Skeletal muscle cell (primary cell): ENCODE data around the gene SERAC1.

Experiments
- DNase-seq: peaks from one replicate; pipeline ENCODE4 v3.0.0-alpha.2; 2010; ENCODE audit warnings: low read depth
- H3K4me3 ChIP-seq: 2 replicates; pipeline ENCODE4 v1.5.1; 2011; ENCODE audit warnings: low read depth, mild to moderate bottlenecking, control low read depth, low read length, moderate library complexity

SERAC1 gene

GRCh38 chr6:158143700-158144099, 24.4 kb downstream of the SERAC1 start:
- H3K4me3 ChIP-seq = no peak overlapping the region
- no peak for DNase-seq

- peak; percentile 47 for DNase-seq
- no peak overlapping the region for H3K4me3 ChIP-seq
These were observed 25.3 kb downstream of the SERAC1 start for GRCh38 chr6:158142789-158143188.

- no peak for DNase-seq
- no peak overlapping the region for H3K4me3 ChIP-seq
These were observed 36.1 kb downstream of the SERAC1 start for GRCh38 chr6:158131926-158132325.

- no peak overlapping the region for H3K4me3 ChIP-seq
These were observed 42.8 kb downstream of the SERAC1 start for GRCh38 chr6:158125271-158125670.

GRCh38 chr6:158124288-158124687, 43.8 kb downstream of the SERAC1 start:
- H3K4me3 ChIP-seq = no peak overlapping the region
- no peak for DNase-seq

More at GRCh38 chr6:158125271-158125670, 42.8 kb downstream of the SERAC1 start:
- DNase-seq = no peak

- no peak overlapping the region for H3K4me3 ChIP-seq
- DNase-seq = no peak
These were observed 46.0 kb downstream of the SERAC1 start for GRCh38 chr6:158122048-158122447.

GRCh38 chr6:158121335-158121734, 46.7 kb downstream of the SERAC1 start:
- no peak overlapping the region for H3K4me3 ChIP-seq
- no peak for DNase-seq

GRCh38 chr6:158118886-158119285, 49.2 kb downstream of the SERAC1 start:
- DNase-seq = no peak
- no peak overlapping the region for H3K4me3 ChIP-seq

GRCh38 chr6:158115508-158115907, 52.6 kb downstream of the SERAC1 start:
- H3K4me3 ChIP-seq = no peak overlapping the region
- no peak for DNase-seq

- H3K4me3 ChIP-seq = no peak overlapping the region
- no peak for DNase-seq
These were observed 53.0 kb downstream of the SERAC1 start for GRCh38 chr6:158115102-158115501.

- DNase-seq = no peak
- H3K4me3 ChIP-seq = no peak overlapping the region
These were observed 54.3 kb downstream of the SERAC1 start for GRCh38 chr6:158113802-158114201.

- H3K4me3 ChIP-seq = no peak overlapping the region
- DNase-seq = no peak
These were observed 56.1 kb downstream of the SERAC1 start for GRCh38 chr6:158111987-158112386.

- no peak overlapping the region for H3K4me3 ChIP-seq
- no peak for DNase-seq
These were observed 57.1 kb downstream of the SERAC1 start for GRCh38 chr6:158110986-158111385.

- peak; percentile 6 for DNase-seq
- H3K4me3 ChIP-seq = no peak overlapping the region
These were observed 58.3 kb downstream of the SERAC1 start for GRCh38 chr6:158109748-158110147.

- no peak for DNase-seq
- no peak overlapping the region for H3K4me3 ChIP-seq
These were observed 63.4 kb downstream of the SERAC1 start for GRCh38 chr6:158104696-158105095.

GRCh38 chr6:158103228-158103627, 64.8 kb downstream of the SERAC1 start:
- DNase-seq = no peak
- H3K4me3 ChIP-seq = no peak overlapping the region

- no peak for DNase-seq
- no peak overlapping the region for H3K4me3 ChIP-seq
These were observed 72.4 kb downstream of the SERAC1 start for GRCh38 chr6:158095671-158096070.

GRCh38 chr6:158095031-158095430, 73.0 kb downstream of the SERAC1 start:
- DNase-seq = no peak
- H3K4me3 ChIP-seq = no peak overlapping the region

- no peak for DNase-seq
- H3K4me3 ChIP-seq = no peak overlapping the region
These were observed 75.3 kb downstream of the SERAC1 start for GRCh38 chr6:158092806-158093205.

- H3K4me3 ChIP-seq = no peak overlapping the region
- DNase-seq = no peak
These were observed 80.7 kb downstream of the SERAC1 start for GRCh38 chr6:158087224-158087867.

- peak; percentile 25 for DNase-seq
These were observed 81.4 kb downstream of the SERAC1 start for GRCh38 chr6:158086504-158087223.

More at GRCh38 chr6:158086504-158087223, 81.4 kb downstream of the SERAC1 start:
- H3K4me3 ChIP-seq = no peak overlapping the region
